ENCODE results near the gene XYLT2. TPM values are rescaled to one million over a fixed set of nuclear protein-coding genes. Genes with fewer than 3 reads are reported as not detected.

XYLT2 gene
- total RNA-seq, 1 experiment from 2014 or later = 39.7 TPM

DNA sequence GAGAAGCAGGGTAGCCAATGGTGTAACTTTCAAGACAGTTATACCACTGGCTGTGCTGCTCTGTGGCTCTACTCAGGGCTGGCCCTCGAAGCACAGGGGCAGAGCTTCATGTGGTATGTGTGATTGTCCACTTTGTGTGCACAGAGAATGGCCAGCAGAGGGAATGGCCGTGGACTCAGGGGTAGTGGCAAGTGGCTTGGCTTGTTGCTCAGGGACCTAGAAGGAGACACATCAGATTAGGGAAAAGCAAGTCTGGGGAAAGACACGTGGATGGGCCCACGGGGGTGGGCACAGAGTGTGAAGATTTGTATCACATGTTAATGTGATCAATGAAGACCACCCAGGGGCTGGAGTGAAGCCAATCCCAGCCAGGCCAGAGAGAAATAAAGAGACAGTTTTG, 20.0 kb upstream of the XYLT2 start:
- TF ChIP-seq, protein P1, sequence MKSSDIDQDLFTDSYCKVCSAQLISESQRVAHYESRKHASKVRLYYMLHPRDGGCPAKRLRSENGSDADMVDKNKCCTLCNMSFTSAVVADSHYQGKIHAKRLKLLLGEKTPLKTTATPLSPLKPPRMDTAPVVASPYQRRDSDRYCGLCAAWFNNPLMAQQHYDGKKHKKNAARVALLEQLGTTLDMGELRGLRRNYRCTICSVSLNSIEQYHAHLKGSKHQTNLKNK (CRISPR knock-in tag; IDR thresholded peaks at IDR 0.05) = no peak
- no peak for TF ChIP-seq IRF2 (CRISPR knock-in tag; IDR thresholded peaks at IDR 0.05; ENCODE audit: borderline replicate concordance, low read depth)
- no peak for TF ChIP-seq KAT7 (CRISPR knock-in tag; IDR thresholded peaks at IDR 0.05; ENCODE audit: borderline replicate concordance)
- TF ChIP-seq NR1H2 (CRISPR knock-in tag; IDR thresholded peaks at IDR 0.05) = no peak
- TF ChIP-seq SP1 (CRISPR knock-in tag; conservative IDR thresholded peaks at IDR 0.05) = no peak
- TF ChIP-seq, protein P2, sequence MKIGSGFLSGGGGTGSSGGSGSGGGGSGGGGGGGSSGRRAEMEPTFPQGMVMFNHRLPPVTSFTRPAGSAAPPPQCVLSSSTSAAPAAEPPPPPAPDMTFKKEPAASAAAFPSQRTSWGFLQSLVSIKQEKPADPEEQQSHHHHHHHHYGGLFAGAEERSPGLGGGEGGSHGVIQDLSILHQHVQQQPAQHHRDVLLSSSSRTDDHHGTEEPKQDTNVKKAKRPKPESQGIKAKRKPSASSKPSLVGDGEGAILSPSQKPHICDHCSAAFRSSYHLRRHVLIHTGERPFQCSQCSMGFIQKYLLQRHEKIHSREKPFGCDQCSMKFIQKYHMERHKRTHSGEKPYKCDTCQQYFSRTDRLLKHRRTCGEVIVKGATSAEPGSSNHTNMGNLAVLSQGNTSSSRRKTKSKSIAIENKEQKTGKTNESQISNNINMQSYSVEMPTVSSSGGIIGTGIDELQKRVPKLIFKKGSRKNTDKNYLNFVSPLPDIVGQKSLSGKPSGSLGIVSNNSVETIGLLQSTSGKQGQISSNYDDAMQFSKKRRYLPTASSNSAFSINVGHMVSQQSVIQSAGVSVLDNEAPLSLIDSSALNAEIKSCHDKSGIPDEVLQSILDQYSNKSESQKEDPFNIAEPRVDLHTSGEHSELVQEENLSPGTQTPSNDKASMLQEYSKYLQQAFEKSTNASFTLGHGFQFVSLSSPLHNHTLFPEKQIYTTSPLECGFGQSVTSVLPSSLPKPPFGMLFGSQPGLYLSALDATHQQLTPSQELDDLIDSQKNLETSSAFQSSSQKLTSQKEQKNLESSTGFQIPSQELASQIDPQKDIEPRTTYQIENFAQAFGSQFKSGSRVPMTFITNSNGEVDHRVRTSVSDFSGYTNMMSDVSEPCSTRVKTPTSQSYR (CRISPR knock-in tag; IDR thresholded peaks at IDR 0.05) = no peak
- no peak for TF ChIP-seq ELF4 (CRISPR knock-in tag; IDR thresholded peaks at IDR 0.05; ENCODE audit: low read depth)
- no peak for TF ChIP-seq ZBTB21 (CRISPR knock-in tag; IDR thresholded peaks at IDR 0.05; ENCODE audit: borderline replicate concordance)
- TF ChIP-seq, protein P3, sequence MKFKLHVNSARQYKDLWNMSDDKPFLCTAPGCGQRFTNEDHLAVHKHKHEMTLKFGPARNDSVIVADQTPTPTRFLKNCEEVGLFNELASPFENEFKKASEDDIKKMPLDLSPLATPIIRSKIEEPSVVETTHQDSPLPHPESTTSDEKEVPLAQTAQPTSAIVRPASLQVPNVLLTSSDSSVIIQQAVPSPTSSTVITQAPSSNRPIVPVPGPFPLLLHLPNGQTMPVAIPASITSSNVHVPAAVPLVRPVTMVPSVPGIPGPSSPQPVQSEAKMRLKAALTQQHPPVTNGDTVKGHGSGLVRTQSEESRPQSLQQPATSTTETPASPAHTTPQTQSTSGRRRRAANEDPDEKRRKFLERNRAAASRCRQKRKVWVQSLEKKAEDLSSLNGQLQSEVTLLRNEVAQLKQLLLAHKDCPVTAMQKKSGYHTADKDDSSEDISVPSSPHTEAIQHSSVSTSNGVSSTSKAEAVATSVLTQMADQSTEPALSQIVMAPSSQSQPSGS (CRISPR knock-in tag; IDR thresholded peaks at IDR 0.05; ENCODE audit: borderline replicate concordance, low read depth) = no peak
- TF ChIP-seq, protein P4, sequence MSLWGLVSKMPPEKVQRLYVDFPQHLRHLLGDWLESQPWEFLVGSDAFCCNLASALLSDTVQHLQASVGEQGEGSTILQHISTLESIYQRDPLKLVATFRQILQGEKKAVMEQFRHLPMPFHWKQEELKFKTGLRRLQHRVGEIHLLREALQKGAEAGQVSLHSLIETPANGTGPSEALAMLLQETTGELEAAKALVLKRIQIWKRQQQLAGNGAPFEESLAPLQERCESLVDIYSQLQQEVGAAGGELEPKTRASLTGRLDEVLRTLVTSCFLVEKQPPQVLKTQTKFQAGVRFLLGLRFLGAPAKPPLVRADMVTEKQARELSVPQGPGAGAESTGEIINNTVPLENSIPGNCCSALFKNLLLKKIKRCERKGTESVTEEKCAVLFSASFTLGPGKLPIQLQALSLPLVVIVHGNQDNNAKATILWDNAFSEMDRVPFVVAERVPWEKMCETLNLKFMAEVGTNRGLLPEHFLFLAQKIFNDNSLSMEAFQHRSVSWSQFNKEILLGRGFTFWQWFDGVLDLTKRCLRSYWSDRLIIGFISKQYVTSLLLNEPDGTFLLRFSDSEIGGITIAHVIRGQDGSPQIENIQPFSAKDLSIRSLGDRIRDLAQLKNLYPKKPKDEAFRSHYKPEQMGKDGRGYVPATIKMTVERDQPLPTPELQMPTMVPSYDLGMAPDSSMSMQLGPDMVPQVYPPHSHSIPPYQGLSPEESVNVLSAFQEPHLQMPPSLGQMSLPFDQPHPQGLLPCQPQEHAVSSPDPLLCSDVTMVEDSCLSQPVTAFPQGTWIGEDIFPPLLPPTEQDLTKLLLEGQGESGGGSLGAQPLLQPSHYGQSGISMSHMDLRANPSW (CRISPR knock-in tag; conservative IDR thresholded peaks at IDR 0.05; ENCODE audit: low read depth) = no peak
- no peak for TF ChIP-seq FOXK1 (CRISPR knock-in tag; IDR thresholded peaks at IDR 0.05)
- no peak for TF ChIP-seq GTF2I (CRISPR knock-in tag; conservative IDR thresholded peaks at IDR 0.05)
- TF ChIP-seq NFATC4 (CRISPR knock-in tag; IDR thresholded peaks at IDR 0.05) = no peak
- TF ChIP-seq, protein P5, sequence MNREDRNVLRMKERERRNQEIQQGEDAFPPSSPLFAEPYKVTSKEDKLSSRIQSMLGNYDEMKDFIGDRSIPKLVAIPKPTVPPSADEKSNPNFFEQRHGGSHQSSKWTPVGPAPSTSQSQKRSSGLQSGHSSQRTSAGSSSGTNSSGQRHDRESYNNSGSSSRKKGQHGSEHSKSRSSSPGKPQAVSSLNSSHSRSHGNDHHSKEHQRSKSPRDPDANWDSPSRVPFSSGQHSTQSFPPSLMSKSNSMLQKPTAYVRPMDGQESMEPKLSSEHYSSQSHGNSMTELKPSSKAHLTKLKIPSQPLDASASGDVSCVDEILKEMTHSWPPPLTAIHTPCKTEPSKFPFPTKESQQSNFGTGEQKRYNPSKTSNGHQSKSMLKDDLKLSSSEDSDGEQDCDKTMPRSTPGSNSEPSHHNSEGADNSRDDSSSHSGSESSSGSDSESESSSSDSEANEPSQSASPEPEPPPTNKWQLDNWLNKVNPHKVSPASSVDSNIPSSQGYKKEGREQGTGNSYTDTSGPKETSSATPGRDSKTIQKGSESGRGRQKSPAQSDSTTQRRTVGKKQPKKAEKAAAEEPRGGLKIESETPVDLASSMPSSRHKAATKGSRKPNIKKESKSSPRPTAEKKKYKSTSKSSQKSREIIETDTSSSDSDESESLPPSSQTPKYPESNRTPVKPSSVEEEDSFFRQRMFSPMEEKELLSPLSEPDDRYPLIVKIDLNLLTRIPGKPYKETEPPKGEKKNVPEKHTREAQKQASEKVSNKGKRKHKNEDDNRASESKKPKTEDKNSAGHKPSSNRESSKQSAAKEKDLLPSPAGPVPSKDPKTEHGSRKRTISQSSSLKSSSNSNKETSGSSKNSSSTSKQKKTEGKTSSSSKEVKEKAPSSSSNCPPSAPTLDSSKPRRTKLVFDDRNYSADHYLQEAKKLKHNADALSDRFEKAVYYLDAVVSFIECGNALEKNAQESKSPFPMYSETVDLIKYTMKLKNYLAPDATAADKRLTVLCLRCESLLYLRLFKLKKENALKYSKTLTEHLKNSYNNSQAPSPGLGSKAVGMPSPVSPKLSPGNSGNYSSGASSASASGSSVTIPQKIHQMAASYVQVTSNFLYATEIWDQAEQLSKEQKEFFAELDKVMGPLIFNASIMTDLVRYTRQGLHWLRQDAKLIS (CRISPR knock-in tag; IDR thresholded peaks at IDR 0.05; ENCODE audit: borderline replicate concordance) = no peak
- no peaks in the 10 kb centered on the region for H3K9me3 Mint-ChIP-seq
- CTCF ChIA-PET = no interaction called here

More for the DNA sequence above, 20.0 kb upstream of the XYLT2 start:
- no peaks in the 10 kb centered on the region for H3K27me3 Mint-ChIP-seq (ENCODE audit: low read depth)
- ATAC-seq (no peak), DNase-seq (ENCODE audit: low spot score) (no peak)
- POLR2A ChIA-PET = no interaction called here
- H3K4me3 Mint-ChIP-seq = no peak overlapping the region
- H3K36me3 Mint-ChIP-seq = no peaks in the 10 kb centered on the region
- no peaks in the 10 kb centered on the region for H3K4me1 Mint-ChIP-seq
- peak overlapping the region; percentile 2; the same call in 1 of the 2 replicates for H3K27ac Mint-ChIP-seq
